GM18502 (cell line): Measurements from ENCODE around the gene CLIP1.
"Not testable (repeated sequence)": the region's sequence is repeated elsewhere in the genome, so short reads cannot be mapped to it uniquely, and the experiment has no call there.

Experiments used
- ATAC-seq: cut with Tn5 transposase; IDR thresholded peaks from one replicate; pipeline ENCODE4 v1.9.1; 2021; ENCODE audit warnings: mild to moderate bottlenecking; ENCODE audit not compliant: unreplicated experiment, poor library complexity

The CLIP1 gene

DNA sequence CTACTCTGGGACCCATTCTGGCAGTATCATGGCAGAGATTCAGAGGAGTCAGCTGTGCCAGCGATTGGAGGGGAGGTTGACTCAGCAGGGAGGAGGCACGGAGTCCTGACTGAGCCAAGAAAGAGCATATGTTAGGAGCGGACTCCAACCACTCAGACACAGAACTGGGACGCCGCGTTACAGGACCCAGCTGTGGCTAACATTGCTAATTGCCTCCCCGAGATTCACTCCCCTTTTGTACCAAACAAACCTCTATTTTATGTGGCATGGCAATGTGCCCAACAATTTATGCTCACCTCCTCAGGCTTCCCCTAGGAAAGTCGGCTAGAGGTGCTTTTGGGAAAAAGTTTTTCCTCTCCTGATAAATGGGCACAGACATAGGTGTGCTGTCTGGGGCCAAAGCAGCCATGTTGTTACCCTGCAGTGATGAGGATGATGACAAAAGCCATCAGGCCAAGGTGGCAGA lies 15.2 kb upstream of the CLIP1 start:
- no peak for ATAC-seq

DNA sequence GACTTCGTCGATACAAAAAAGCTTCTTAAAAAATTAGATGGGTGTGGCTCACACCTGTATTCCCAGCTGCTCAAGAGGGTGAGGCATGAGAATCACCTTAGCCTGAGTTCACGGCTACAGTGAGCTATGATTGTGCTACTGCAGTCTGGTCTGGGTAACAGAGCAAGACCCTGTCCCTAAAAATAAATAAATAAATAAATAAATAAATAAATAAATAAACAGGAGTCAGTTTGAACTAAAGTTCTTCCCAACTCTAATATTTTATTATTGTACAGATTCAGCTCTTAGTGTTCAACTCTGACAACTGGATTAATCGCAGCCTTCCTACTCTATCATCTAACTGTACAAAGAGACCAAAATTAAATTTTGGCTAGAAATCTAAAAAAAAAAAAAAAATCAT lies 12.7 kb upstream of the CLIP1 start:
- no peak for ATAC-seq

DNA sequence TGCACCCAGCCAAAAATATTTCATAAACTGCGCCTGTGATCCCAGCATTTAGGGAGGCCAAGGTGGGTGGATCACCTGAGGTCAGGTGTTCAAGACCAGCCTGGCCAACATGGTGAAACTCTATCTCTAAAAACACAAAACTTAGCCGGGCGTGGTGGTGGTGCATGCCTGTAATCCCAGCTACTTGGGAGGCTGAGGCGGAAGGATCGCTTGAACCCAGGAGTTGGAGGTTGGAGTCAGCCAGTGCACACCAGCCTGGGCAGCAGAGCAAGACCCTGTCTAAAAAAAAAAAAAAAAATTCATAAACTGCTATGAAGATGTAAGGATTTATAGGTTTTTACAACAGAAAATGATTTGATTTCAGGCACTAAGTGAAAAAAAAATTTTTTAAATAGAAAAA lies 6.6 kb upstream of the CLIP1 start:
- not testable (repeated sequence) for ATAC-seq

DNA sequence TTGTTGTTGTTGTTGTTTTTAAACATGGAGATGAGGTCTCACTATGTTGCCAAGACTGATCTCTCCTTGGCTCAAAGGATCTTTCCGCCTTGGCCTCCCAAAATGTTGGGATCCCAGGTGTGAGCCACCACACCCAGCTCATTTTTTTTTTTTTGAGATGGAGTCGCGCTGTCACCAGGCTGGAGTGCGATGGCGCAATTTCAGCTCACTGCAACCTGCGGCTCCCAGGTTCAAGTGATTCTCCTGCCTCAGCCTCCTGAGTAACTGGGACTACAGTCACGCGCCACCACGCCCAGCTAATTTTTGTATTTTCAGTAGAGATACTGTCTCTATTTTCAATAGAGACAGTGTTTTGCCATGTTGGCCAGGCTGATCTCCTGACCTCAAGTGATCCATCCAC lies 4.9 kb upstream of the CLIP1 start:
- ATAC-seq, result no peak

DNA sequence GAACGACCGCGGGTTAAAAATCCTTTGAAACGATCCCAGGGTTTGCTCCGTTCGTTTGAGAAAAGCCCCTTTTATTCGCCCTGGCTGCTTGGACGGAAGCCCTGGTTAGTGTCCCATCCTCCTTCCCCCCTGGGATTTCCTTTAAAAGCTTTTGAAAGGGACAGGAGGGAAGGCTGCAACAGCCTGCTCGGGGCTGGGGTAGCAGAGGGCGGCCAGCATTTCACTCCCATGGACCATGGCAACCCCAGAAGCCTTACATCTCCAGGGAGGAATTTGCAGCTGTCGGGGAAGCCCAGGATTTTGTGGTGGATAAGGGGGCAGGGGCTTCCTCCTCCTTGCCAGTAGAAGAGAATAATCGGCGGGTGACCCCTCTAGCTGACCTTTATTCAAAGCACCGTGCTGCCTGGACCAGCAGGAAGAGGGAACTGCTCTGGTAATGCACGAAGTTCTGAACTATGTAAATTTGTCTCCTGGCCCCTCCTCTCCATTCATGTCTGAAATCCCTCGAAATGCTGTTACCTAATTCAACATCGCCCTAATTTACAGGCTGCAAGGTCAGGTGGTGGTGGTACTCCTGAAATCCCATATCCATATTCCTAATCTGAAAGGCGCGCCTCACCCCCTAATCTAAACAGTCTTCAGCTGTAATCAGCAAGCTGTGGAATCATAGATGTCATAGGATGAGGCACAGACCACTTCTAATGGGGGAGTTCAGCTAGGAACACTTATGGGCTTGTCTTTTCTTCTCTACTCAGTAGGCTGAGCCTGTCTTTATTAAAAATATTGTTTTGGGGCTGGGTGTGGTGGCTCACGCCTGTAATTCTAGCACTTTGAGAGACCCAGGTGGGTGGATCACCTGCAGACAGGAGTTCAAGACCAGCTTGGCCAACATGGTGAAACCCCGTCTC lies 1.0 kb upstream of the CLIP1 start:
- ATAC-seq, result no peak

DNA sequence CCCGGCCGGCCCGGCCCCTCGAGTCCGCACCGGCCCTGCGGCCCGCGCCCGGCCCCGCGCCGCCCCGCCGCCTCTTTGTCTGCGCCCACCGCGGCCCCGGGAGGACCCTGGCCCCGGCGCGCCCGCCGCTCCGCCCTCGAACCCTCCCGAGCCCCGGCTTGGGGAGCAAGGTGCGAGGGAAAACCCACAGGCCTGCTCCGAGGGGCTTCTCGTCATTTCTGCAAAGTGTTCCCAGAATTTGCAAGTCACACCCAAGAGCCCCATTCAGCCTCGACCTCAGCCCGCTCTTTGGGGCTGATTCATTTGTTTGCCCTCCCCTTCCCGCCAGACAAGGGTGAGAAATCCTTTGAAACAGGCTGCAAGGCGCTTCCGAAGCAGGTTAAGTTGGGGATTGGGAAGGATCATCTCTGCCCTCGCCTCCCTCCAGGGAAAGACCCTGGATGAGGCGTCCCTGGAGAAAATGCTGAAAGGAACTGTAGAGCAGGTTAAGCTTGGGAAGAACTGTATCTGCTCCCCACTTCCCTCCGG lies 325 bp upstream of the CLIP1 start:
- ATAC-seq, result no peak

DNA sequence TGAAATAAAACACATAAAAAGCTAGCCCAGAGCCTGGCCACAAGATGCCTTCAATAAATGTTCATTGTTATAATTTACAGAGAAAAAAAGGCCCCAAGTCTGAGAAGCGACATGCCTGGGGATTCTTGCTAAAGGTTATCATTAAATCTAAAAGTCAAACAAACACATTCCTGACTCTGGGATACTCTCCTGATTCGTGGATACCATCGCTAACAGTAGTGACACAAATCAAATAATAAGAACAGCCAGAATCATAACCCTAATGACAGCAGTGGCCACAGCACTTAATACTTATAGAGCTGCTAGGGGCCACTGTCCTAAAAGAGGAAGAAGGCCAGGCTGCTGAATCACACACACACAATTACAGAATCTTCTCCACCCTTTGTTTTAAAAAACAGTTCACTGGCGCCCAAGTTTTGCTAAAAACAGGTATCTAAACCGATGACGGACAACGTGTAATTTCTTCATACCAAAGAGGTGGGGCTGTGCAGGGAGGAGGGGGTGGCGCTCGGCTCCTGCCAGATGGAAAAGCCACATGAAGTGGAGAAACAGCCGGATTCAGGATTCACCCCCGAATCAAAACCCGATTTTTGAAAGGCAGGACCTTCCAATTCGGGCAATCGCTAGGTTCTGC lies 1.2 kb downstream of the CLIP1 start:
- ATAC-seq, result no peak

DNA sequence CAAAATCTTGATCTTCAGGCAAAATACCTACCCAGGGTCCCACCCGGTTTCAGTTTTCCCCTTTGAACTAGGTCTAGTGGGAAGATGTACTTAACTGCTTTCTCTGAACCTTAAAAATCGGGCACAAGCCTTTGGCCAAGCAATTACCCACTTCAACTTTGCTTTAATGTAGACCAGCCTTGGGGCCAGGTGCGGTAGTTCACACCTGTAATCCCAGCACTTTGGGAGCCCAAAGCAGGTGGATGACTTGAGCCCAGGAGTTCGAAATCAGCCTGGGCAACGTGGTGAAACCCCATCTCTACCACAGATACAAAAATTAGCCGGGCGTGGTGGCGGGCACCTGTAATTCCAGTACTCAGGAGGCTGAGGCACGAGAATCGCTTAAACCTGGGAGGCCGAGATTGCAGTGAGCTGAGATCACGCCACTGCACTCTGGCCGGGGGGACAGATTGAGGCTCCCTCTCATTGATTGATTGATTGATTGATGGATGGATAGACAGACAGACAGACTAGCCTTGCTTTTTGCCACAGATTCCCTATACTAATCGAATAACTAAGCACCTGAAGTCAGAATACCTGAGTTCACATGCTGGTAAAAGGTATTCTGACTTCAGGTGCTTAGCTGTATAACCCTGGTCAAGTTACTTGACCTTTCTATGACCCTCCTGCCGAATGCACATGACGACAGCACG lies 1.9 kb downstream of the CLIP1 start:
- no peak for ATAC-seq

DNA sequence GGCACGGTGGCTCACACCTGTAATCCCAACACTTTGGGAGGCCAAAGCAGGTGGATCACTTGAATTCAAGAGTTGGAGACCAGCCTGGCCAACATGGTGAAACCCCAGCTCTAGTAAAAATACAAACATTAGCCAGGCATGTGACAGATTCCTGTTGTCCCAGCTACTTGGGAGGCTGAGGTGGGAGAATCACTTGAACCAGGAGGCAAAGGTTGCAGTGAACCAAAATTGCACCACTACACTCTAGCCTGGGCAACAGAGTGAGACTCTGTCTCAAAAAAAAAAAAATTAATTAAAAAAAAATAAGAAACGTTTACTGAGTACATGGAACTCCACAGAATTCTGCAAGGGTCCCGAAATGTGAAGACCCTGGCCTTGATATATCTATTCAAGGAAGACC lies 3.4 kb downstream of the CLIP1 start:
- ATAC-seq, result not testable (repeated sequence)

DNA sequence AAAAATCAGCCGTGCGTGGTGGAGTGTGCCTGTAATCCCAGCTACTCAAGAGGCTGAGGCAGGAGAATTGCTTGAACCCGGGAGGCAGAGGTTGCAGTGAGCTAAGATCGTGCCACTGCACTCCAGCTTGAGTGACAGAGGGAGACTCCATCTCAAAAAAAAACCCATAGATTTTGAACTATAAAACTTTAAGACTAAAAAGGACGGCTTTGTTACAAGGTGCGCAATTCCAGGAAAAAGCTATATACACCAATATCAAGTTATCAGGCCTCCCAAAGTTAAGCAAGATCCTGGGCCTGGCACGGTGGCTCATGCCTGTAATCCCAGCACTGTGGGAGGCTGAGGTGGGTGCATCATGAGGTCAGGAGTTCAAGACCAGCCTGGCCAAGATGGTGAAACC lies 6.8 kb downstream of the CLIP1 start:
- not testable (repeated sequence) for ATAC-seq

DNA sequence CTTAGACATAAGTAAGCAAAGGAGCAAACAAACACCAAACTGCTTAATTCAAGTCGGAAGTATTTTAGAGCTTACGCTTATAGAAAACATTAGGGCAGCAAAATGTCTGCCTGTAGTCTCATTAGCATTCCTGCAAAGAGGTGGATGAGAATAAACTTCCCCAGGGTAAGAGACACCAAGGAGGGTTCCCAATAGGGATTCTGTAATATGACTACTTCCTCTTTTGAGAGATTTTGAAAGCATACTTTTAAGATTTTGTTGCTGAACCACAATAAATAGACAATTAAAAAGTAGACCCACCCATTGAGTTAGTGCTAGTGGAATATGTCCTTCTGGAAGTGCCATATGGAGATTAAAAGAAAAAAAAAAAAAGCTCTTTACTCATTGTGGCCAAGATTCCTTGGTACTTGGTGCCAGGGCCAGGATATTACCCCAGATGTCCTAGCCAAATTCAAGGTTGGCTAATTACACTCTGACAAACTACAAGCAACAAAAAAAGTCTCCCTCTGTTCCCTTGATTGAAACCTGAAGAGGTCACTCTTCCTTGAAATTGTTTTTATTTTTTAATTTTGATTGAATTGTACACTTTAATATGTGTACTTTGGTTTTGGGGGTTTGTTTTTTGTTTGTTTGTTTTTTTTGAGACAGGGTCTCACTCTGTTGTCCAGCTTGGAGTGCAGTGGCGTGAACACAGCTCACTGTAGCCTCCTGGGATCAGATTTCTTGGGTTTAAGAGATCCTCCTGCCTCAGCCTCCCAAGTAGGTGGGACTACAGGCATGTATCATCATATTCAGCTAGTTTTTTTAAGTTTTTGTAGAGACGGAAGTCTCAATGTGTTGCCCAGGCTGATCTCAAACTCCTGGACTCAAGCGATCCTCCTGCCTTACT lies 8.7 kb downstream of the CLIP1 start:
- no peak for ATAC-seq

DNA sequence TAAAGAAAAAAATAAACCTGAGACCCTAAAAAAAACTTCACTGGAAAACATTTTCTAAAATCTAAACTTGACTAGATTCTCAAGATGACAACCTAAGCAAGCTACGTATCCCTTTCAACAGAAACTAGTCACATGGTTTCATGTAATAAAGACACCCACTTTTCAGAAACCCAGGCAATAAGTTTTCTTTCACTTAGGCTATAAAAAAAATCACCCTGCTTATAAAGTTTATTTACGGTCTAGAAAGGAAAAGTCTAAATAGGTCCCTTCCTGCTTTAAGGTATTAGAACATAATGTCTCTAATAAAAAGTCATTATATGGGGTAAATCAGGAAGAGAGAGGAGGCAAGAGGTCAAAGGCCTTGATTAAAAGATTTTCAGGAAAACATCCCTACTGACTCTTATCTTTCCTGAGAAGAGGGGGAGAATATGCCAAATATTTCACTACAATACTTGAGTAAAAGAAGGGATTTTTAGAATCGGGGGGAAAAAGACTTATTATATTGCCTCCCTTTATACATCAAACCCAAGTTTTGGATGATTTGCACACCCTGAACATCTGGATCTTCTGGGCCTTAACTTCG lies 9.5 kb downstream of the CLIP1 start:
- no peak for ATAC-seq

DNA sequence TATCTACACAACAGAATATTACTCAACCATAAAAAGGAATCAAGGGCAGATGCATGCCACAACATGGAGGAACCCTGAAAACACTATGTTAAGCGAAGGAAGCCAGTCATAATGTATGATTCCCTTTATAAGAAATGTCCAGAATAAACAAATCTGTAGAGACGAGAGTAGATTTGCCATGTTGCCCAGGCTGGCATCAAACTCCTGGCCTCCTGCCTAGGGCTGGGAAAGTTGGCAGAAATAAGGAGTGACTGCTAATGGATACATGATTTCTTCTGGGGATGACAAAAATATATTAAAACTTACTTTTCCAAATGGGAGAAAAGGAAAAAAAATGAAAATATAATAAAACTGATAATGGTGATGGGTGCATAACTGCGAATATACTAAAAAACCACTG lies 10.9 kb downstream of the CLIP1 start:
- no peak for ATAC-seq

DNA sequence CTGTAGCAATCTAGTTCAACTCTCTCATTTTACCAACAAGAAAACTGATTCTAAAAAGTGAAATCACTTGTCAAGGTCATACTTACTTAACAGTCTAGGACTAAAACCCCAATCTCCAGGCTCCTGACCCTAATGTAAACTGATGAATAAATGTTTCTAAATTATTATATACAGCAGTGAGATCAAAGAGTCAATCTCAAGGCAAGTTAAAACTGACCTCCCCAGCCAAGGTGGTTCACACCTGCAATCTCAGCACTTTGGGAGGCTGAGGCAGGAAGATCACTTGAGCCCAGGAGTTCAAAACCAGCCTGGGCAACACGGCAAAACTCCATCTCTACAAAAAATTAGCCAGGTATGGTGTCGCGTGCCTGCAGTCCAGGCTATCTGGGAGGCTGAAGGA lies 15.3 kb downstream of the CLIP1 start:
- no peak for ATAC-seq

DNA sequence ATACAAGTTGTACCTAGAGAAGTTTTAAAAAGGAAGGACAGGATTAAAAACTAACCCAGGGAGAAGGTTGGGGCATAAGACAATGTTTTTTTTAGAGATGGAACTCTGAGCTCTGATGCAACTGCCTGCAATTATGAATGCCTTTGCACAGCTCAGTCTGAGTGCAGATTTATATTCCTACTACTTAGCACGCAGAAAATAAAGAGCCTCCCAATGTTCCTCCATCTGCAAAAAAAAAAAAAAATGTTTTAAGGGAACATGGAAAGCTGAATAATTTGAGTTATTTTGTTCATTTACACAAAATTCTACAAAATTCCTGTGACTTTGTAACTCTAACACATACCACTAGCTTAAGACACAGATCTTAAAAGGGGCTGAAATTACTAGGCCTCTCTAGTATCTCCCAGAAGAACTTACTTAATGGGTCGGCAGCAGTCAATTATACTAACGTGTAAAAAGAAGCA lies 15.7 kb downstream of the CLIP1 start:
- ATAC-seq, result no peak

DNA sequence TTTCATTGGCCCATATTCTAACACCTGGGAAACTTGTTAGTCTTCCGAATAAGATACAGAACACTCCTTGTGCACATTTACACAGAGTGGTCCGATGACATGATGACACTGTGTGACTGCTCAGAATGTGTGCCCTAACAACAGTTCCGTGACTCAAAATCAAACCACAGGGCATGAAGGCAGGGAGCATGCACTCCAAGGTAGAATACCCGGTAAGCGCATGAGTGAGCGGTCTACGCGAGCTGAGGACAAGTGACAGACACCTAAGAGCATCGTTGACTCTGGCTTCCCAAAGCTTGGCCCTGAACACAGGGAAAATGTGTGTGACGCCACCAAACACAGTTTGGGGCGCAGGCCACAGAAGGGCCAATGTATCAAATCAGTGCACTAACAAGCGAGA lies 18.6 kb downstream of the CLIP1 start:
- ATAC-seq, result no peak

DNA sequence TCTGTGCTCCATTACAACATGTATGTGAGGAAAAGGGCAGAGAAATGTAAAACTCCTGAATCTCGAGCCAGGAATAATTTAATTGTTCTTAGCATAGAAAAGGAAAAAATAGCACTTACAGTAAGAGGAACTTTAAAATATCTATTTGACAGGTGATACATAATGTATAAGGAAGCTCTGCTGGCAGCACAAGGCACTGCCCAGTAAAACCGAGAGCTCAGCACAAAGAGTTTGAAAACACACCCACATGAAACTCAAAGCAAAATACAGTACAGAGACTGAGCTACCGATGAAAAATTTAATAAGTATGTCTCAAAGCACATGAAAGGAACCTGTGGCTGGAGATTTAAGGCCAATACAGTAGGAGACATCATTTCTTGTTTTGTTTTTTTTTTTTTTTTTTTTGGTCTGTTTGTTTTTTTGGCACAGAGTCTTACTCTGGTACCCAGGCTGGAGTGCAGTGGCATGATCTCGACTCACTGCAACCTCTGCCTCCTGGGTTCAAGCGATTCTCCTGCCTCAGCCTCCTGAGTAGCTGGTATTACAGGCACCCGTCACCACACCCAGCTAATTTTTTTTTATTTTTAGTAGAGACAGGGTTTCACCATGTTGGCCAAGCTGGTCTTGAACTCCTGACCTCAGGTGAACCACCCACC lies 19.2 kb downstream of the CLIP1 start:
- ATAC-seq, result peak; percentile 44

DNA sequence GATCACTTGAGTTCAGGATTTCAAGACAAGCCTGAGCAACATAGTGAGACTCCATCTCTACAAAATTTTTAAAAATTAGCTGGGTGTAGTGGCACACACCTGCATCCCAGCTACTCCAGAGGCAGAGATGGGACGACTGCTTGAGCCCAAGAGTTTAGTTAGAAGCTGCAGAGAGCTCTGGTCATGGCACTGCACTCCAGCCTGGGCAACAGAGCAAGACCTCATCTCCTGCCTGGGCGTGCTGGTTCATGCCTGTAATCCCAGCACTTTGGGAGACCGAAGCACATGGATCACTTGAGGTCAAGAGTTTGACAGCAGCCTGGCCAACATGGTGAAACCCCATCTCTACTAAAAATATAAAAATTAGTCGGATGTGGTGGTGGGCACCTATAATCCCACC lies 20.2 kb downstream of the CLIP1 start:
- no peak for ATAC-seq
